GM13977 (cell line): ENCODE results near the gene EIF4EBP2.
A peak's percentile ranks its signal among the peaks of the same experiment; 100 is the strongest.

Source experiments
- DNase-seq: peaks from one replicate; pipeline ENCODE4 v3.0.0; 2012; ENCODE audit warnings: low spot score
- in situ Hi-C: fragments of 300-500 bp; cut with MboI; formaldehyde crosslinking; loops from one replicate; pipeline ENCODE4 v1.12.0; 2022; ENCODE audit warnings: low sequenced_read_pairs, low pct_unique_long_range_greater_than_20kb, mixed read lengths, inconsistent platforms; ENCODE audit not compliant: unreplicated experiment
- TF ChIP-seq, protein P1 (sequence below): IDR thresholded peaks from 2 replicates; pipeline ENCODE4 v1.5.1; 2012; ENCODE audit warnings: mild to moderate bottlenecking, control low read depth; ENCODE audit not compliant: insufficient read depth; ENCODE audit errors: extremely low read depth, missing control alignments

The EIF4EBP2 gene

GRCh38 chr10:70399177-70399576, 4.8 kb upstream of the EIF4EBP2 start:
- DNase-seq: no peak
- TF ChIP-seq, protein P1, sequence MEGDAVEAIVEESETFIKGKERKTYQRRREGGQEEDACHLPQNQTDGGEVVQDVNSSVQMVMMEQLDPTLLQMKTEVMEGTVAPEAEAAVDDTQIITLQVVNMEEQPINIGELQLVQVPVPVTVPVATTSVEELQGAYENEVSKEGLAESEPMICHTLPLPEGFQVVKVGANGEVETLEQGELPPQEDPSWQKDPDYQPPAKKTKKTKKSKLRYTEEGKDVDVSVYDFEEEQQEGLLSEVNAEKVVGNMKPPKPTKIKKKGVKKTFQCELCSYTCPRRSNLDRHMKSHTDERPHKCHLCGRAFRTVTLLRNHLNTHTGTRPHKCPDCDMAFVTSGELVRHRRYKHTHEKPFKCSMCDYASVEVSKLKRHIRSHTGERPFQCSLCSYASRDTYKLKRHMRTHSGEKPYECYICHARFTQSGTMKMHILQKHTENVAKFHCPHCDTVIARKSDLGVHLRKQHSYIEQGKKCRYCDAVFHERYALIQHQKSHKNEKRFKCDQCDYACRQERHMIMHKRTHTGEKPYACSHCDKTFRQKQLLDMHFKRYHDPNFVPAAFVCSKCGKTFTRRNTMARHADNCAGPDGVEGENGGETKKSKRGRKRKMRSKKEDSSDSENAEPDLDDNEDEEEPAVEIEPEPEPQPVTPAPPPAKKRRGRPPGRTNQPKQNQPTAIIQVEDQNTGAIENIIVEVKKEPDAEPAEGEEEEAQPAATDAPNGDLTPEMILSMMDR: no peak
- in situ Hi-C loops: no loop called here

DNA sequence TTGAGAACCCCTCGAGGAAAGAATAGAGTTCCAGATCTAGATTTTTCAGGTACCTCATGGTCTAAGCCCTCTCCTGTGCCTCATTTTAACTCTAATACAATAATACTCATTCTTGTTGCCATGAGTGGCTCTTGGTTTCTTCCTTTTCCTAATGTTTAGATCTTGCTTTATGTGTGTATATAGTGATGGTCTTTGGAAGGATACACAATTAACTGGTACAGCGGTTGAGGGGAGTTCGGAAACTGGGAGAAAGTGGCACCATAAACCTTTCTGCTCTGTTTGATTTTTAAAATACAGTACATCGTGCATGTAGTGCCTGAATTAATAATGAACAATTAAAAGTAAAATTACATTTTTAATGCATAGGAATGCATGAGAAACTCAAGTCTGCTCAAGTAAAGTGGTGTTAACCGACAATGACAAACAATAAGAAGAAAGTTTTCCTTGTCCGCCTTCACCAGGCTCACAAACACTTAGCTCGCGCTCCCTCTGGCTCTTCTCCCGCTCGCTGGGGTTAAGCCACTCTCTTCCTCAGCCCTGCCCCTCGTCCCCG, 386 bp upstream of the EIF4EBP2 start:
- TF ChIP-seq, protein P1: no peak
- DNase-seq: no peak
- in situ Hi-C loops: no loop called here

GRCh38 chr10:70404787-70405036, 767 bp downstream of the EIF4EBP2 start:
- in situ Hi-C loops: no loop called here
- DNase-seq: no peak
- TF ChIP-seq, protein P1: no peak

DNA sequence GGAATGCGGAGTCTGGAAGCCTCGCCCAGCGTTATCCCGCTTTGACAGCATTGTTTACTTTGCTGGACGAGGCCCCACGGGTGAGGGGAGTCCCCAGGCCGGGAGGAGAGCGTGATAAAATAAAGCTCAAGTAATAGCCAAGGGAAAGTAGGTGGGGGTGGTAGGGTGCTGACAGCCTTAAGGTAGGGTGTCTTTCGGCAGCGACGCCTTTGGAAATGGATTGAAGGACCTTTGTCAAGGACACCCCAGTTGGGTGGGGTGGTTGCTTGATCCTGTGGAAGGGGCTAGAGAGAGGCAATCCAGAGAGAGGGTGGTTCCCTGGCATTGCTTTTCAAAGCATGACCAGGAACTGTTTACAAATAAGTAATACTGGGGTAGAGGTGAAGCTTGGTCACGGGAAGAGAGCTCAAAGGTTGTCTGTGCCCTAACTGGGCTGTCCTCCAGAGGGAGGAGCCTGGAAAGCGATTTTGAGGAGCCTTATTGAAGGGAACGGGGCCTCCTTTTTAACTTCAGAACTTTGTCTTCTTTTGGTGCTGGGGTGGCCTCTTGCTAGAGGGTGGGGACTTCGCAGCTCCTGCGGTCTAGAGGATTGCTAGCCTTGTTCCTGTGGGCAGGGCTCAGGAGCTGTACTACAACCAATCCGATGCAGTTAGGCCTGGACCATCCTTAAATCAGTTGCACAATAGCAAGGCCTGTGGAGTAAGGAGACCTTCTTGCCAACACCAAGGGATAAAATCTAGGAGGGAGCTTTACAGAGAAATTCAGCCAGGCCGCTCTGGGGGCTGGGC, 1.3 kb downstream of the EIF4EBP2 start:
- peak; percentile 66 for DNase-seq
- TF ChIP-seq, protein P1: no peak
- in situ Hi-C loops: no loop called here

GRCh38 chr10:70409772-70410171, 5.8 kb downstream of the EIF4EBP2 start:
- DNase-seq: no peak
- in situ Hi-C loops: no loop called here
- TF ChIP-seq, protein P1: no peak

DNA sequence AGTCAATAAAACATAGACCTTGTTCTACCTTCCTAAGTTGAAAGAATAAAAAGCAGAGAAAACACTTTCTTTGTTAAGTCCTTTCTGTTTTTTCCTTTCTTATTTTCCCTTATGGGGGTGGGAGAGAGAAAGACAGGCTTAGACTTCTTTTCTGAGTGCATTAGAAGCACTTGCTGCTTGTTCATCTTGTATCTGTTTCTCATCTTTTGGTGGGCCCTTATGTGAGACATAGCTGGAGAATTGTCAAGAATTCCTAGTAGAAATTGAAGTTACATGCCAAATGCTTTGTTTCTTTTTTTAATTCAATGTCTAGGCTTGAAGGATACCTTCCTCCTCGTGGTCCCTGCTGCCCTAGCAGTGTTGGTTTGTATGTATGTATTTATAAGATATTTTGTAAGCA, 6.7 kb downstream of the EIF4EBP2 start:
- TF ChIP-seq, protein P1: no peak
- in situ Hi-C loops: no loop called here
- DNase-seq: no peak
